ENCODE data around the gene TEF.

GRCh38 chr22:41408665-41409064 lies 26.9 kb downstream of the TEF start:
- TF ChIP-seq, protein P1, sequence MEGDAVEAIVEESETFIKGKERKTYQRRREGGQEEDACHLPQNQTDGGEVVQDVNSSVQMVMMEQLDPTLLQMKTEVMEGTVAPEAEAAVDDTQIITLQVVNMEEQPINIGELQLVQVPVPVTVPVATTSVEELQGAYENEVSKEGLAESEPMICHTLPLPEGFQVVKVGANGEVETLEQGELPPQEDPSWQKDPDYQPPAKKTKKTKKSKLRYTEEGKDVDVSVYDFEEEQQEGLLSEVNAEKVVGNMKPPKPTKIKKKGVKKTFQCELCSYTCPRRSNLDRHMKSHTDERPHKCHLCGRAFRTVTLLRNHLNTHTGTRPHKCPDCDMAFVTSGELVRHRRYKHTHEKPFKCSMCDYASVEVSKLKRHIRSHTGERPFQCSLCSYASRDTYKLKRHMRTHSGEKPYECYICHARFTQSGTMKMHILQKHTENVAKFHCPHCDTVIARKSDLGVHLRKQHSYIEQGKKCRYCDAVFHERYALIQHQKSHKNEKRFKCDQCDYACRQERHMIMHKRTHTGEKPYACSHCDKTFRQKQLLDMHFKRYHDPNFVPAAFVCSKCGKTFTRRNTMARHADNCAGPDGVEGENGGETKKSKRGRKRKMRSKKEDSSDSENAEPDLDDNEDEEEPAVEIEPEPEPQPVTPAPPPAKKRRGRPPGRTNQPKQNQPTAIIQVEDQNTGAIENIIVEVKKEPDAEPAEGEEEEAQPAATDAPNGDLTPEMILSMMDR (IDR thresholded peaks at IDR 0.05; ENCODE audit: poor library complexity): no peak
- TF ChIP-seq EZH2 (IDR thresholded peaks at IDR 0.05; ENCODE audit: borderline replicate concordance) (no peak), EZH2phosphoT487 (IDR thresholded peaks at IDR 0.05; ENCODE audit: low read depth, severe bottlenecking, unreplicated experiment) (no peak)
